Stimulated activated CD4-positive, alpha-beta T cell treated with anti-CD3 and anti-CD28 coated beads, Interleukin-15, amount 100 ng/mL, for 1 hour (primary cell): ENCODE data around the gene IFNL3.

Experiments used
- DNase-seq, 2 donors: peaks; one replicate each; pipeline ENCODE4 v3.0.0-alpha.2; 2020; ENCODE audit warnings: low read depth in 1 of 2, low spot score in 1 of 2

The IFNL3 gene

DNA sequence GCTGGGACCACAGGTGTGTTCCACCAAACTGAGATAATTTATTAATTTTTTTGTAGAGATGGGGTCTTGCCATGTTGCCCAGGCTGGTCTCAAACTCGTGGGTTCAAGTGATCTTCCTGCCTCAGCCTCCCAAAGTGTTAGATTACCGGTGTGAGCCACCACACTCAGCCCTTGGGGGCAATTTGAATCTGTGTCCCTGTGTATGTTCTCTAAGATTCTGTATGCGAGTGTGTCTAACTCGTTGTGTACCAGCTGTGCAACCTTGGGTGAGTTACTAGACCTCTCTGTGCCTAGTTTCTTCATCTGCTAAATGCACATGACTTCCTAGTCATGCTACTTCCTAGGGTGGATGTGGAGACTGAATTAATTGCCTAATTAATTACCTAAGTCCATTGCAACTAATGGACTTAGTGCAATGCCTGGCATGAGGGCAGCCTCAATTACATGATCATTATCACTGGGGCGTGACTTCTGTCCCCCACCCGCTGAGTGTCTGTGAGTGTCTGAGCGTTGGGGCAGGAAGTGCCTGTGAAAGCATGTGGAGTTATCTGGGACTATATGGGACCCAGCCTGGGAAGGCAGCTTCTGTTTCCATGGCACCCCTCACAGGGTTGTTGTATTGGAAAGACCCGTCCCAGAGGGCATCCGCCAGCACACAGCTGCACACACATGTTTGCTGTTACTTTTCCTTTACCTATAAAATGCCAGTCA, 49.8 kb downstream of the IFNL3 start:
- DNase-seq, result no peak

DNA sequence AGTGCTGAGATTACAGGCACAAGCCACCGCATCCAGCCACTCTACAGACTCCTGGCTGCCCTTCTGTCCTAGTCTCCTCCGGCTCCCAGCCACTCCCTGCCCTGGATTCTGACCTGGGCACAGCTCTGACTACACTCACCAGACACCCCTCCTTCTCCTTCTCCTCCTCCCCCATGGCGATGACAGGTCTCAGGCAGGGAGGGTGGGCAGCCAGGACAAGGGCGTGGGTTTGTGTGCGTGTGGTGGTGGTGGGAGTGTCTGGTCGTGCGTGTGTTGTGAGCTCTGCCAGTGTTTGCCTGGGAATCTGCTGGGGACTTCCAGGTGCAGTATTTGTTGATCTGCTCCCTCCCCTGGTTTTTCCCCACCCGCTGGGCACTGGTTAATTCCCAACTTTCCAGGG, 51.0 kb downstream of the IFNL3 start:
- DNase-seq, result no peak
